Neural cell (in vitro differentiated cells): ENCODE results near the gene INPP4B.

ENCODE experiments used
- EP300 ChIP-seq: fragments of 450-650 bp; conservative IDR thresholded peaks from 2 replicates; pipeline ENCODE4 v1.6.1; 2014; ENCODE audit warnings: antibody characterized with exemption, mild to moderate bottlenecking, moderate library complexity; ENCODE audit not compliant: poor library complexity, severe bottlenecking
- EZH2 ChIP-seq: fragments of 200-600, 300-800 bp; shearing (Covaris generic), sonication (generic); IDR thresholded peaks from 2 replicates; pipeline ENCODE4 v1.6.1; 2014; ENCODE audit warnings: antibody characterized with exemption, low read length, borderline replicate concordance, mild to moderate bottlenecking; ENCODE audit not compliant: insufficient read depth, poor library complexity, severe bottlenecking
- MXI1 ChIP-seq: fragments of 450-650 bp; conservative IDR thresholded peaks from 2 replicates; pipeline ENCODE4 v1.6.1; 2014; ENCODE audit warnings: antibody characterized with exemption, mild to moderate bottlenecking; ENCODE audit not compliant: poor library complexity, severe bottlenecking
- POLR2AphosphoS5 ChIP-seq: IDR thresholded peaks from 2 replicates; pipeline ENCODE4 v1.6.1; 2012
- REST ChIP-seq: IDR thresholded peaks from 2 replicates; pipeline ENCODE4 v1.6.1; 2012; ENCODE audit warnings: borderline replicate concordance
- TAF1 ChIP-seq: IDR thresholded peaks from 2 replicates; pipeline ENCODE4 v1.6.1; 2012; ENCODE audit warnings: low read depth
- TF ChIP-seq, protein P1 (sequence below): fragments of 450-650 bp; IDR thresholded peaks from 2 replicates; pipeline ENCODE4 v1.5.1; 2014; ENCODE audit warnings: antibody characterized with exemption, mild to moderate bottlenecking, moderate library complexity; ENCODE audit not compliant: poor library complexity, severe bottlenecking

DNA sequence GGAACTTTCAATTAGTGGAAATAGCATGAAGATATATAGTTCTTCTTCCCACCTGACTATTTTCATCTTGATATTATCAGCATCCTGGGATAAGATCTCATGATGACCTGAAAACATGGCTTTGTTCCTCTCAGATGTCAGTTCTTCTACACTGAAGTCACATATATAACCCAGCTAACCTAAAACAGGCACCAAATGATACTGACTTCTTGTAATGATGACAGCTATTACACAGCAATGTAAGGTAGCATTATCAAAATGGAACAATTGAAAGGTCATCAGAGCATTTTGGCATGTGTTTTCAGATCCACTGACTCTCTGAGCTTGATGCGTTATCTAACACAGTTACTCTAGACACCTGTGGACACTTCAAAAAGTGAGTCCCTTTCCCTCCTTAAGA is 469.9 kb downstream of the INPP4B start:
- TF ChIP-seq, protein P1, sequence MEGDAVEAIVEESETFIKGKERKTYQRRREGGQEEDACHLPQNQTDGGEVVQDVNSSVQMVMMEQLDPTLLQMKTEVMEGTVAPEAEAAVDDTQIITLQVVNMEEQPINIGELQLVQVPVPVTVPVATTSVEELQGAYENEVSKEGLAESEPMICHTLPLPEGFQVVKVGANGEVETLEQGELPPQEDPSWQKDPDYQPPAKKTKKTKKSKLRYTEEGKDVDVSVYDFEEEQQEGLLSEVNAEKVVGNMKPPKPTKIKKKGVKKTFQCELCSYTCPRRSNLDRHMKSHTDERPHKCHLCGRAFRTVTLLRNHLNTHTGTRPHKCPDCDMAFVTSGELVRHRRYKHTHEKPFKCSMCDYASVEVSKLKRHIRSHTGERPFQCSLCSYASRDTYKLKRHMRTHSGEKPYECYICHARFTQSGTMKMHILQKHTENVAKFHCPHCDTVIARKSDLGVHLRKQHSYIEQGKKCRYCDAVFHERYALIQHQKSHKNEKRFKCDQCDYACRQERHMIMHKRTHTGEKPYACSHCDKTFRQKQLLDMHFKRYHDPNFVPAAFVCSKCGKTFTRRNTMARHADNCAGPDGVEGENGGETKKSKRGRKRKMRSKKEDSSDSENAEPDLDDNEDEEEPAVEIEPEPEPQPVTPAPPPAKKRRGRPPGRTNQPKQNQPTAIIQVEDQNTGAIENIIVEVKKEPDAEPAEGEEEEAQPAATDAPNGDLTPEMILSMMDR = no peak
- TF ChIP-seq TAF1 = no peak
- TF ChIP-seq POLR2AphosphoS5 = no peak
- TF ChIP-seq EP300 = no peak
- no peak for TF ChIP-seq EZH2
- no peak for TF ChIP-seq REST
- TF ChIP-seq MXI1 = no peak
